ENCODE data around the gene MYO18A.

The MYO18A gene

DNA sequence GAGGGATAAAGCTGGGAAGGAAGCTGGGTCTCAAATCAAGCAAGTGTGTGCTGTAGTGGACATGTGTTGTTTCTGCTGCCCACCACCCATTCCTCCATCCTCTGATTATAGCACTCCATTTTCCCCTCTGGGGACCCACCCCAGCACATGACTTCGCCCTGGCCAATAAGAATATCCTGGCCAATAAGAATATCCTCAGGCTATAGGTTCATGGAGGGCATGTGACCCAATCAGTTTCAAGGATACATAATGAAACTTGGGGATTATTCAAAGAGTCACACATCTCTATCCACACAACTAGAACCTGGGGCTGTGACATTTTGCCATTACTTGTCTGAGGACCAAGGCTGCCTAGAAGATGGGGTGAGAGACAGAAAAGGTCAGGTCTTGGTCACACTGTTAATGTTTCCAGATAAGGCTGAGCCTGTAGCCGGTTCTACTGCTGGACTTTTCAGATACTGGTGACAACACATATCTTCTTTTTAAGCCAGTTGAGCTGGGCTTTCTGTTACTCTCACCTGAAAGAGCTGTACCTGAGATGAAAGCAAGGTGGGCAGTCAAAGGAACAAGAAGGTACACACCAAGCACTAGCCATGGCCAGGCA is 33.7 kb downstream of the MYO18A start:
- peak; percentile 34 for DNase-seq

DNA sequence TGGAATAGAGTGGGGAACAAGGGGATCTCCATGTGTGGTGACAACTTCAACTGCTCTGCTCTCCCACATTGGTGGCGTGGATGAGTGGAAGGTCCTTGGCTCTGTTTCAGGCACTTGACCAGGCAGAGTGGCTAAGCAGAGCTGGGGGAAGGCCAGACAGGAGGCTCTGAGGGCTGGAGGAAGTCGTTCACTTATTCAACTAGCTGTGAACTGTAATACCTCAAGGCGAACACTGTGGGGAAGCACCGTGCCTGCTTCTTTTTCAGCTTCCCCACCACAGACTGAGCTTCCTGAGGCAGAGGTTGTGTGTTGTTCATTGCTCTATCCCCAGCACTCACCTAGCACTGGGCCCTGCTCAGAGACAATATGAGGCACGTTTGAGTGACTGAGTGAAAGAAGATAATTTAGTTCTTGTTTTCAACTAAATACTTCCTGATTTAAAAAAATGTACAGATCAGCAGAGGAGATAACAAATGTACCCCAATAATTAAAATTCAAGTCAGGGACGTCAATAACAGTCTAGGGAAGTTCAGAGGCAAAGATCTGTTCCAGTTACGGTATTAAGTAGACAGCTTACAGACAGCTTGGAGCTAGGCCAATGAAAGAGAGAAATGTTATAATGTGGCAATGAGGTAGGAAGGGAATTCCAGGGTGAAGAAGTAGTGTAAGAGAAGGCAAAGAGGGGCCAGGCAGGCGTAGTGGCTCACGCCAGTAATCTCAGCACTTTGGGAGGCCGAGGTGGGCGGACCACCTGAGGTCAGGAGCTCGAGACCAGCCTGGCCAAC is 34.7 kb downstream of the MYO18A start:
- DNase-seq = peak; percentile 85

DNA sequence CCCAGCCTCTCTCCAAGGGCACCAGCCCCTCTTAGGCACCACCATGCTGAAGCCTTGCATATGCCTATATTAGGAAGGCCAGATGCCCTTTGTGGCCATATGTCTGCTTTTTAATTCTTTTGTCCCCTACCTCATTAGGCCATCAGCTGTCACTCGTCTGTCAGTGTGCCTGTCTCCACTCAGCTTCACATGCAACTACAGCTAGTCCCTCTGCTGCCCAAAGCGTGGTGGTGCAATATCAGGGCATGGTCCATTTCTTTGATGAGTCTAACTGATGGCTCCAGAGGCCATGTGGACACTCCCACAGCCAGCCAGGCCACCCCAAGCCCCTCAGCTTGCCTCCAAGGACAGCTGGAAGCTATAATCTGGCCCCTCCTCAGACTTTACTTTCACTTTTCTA is 36.3 kb downstream of the MYO18A start:
- peak; percentile 45 for DNase-seq

DNA sequence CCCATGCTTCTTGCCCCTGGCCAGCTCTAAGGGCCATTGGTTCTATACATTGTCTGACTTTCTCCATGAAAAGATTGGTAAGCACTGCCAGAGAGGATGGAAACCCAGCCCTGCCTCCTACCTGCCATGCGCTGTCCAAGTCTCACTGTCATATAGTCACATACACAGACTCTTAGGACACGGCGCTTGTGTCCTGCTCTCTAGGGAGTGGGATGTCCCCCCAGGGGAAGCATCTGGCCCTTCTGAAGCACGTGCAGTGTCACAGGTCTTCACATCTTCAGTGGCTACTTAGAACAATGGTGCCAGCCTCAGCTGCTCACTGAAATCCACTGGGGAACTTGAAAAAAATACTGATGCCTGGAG is 38.7 kb downstream of the MYO18A start:
- DNase-seq = no peak

DNA sequence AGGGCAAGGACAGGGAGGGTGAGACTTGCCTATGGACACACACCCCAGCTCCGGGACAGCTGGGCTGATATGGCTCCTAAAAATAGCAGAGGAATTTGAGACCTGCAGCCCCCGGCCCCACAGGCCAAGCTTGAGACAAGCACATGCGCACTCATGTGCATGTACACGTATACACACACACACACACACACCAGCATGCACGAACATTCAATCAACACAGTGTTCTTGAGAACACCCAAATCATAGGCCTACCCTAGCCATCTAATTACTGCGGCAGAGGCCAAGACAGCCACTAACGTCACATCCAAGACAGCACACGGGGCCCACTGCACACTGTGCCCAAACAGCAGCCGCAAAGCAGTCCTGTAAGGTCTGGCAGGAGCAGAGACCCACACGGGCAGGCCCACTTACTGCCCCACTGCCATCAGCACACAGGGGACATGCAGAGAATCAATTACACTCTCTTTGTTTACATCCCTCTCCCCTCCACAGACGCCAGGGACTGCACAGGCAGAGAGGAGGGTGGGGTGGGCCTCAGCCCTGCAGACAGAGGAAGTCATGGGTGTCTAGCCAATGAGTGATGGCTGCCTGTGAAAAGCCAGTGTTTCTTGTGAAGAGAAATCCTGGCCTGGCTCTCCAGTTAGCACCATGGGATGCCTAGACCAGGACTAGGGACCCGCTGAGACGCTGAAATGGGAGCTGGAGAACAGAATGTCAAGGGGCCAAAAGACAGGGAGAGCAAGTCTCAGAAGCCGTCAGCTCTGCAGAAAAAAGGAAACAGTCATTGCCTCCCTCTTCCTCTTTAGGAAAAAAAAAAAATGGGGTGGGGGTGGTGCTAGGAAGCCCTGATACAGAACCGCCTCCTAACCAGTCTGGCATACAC is 39.3 kb downstream of the MYO18A start:
- DNase-seq = peak; percentile 65

DNA sequence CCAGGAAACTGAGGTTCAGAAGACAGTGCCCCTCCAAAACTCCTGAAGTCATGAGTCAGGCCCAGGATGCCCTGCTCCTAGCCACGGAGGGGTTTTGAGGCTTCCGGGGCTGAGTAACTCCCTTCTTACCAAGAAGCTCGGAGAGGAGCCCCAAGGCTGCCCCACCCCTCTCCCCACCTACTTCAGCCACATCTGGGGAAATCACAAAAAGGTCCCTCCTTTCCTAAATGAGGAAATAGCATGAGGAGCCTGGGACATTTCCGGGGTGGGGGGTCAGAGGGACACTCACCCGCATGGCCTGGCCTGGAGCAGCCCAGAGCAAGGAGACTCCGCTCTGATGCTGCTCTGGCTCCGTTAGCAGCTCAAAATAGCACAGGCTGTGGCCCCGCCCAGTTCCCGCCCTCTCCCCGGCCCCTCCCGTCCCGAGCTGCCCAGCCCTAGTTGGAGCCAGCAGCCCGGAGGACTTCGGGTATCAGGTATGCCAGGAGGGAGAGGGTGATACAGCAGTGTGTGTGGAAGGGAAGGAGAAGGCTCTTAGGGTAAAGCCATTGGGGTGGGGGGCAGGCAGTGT is 40.1 kb downstream of the MYO18A start:
- DNase-seq = peak; percentile 96

DNA sequence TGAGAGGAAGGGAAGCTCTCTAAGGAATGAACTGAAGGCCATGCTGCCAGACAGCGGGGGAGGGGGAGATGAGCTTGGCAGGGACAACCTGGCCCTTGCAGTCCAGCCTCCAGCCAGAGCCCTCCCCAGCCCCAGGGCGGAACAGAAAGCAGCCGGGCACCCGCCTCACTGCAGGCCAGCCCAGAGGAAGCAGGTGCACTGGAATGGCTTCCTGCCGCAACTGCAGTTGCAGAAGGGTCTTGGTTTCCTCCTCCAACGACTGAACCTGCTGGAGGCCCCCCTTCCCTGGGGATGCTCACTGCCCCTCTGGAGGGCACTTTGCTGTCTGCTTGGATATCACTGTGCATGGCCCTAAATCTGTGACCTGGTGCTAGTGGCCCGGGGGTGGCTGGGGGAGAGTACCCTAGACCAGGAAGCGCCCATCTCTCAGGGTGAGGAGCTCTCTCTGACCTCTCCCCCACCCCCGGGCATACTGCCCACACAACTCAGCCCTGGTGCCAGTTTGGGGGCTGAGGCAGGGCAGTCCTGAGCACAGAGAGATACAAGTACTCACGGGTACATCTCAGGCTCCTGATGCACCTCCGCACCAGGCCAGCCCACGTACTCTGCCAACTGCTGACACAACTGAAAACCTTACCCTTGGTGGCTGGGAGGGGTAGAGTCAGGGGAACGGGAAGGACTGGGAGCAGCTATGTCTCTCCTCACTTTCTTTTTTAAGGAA is 41.1 kb downstream of the MYO18A start:
- peak; percentile 69 for DNase-seq

DNA sequence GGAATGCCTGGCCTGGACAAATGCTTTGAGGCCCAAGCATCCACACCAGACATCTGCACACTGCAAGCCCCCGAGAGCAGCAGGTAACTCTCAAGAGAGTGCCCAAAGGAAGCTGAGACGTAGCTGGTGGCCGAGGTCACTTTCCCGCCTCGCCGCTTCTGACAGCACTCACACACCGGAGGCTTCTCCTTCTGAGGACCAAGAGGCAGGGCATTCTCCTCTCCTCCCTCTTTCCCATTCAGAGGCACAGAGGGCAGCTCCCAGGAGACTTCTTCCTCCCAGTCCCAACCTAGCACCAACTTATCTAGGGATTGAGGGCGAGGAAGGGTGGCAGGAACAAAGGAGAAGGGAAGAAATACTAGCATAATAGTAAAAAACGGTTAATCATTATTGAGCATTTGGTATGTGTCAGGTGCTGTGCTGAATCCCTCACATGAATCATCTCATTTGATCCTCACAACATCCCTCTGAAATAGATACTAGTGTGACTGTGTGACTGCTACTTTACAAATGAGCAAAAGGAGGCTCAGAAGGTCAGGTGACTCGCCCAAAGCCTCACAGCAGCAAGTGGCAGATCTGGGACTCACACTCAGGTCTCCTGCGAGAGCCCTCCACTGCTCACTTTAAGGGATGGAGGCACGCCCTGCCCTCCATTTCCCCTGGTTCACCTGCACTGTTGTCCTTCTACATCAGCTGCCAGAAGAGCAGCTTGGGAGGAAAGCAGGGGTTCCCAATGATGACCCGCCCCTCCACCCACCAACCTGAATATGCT is 41.8 kb downstream of the MYO18A start:
- DNase-seq = peak; percentile 94

DNA sequence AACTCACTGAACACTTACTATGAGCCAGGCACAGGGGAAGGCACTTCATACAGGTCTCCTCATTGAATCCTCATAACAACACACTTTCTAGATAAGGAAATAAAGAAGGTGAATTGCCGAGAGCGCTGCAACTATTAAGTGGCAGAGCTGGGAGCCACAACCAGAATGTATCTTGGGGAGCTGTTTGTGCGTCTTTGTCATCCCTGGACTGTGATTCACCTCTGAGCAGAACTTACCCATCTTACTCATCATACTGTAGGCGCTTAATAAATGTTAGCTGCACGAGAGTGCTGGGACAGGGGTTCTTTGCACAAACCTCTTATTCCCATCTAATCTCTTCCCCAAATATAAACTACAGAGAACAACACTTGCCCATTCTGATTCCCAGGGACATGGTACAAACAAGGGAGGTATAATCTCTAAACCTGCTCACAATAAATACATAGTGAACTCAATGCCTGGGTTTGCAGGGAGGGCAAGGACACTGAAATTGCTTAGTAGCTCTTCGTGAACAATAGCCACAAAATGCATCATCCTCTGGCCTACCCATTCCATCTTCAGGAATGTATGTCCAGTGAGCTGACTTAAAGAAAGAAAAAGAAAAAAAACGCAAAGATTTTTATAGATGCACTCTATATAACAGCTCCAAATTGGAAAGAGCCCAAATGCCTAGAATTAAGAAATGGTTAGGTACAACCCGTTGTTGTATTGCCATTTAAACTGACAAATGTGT is 43.0 kb downstream of the MYO18A start:
- peak; percentile 87 for DNase-seq

DNA sequence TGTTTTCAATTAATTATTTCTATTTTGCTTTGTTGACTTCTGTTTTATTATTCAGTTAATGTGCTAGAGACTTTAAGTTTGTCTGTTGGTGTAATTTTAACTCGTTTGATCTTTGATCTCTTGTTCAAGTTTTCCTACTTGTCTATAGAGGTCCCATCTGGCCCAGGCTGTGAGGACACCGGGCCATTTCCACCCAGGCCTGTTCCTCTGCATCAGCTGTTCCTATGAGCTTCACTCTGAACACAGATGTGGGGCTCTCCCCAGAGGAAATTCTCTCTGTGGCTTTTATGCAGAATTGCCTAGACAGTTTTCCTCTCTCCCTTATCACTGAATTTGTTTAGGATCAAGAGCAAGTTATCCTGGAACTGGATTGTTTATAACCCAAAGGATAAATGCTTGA is 44.7 kb downstream of the MYO18A start:
- no peak for DNase-seq

DNA sequence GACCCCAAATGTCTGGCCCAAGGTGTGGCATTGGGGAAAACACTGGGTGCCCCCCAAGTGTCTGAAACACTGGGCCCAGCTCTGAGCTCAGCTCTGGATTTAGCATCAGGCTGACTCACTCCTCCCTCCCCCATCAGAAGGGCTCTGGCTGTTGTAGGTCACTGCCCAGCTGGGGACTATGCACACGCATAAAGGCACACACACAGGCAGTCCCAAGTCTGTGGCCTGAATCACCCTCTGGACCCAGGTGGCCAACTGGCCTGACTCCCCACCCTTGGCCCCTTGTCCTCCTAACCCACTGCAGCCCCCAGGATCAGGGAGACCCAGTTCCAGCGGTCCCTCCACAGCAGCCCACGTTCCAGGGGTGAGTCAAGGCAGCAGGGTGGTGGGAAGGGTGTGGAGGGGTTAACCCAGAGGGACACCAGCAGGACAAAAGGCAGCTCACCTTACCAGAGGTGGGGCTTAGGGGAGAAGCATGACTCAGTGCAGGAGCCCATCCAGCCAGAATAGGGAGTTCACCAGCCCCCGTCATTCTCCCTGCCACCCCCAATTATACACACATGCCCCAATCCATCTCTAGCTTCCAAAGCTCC is 47.0 kb downstream of the MYO18A start:
- no peak for DNase-seq

DNA sequence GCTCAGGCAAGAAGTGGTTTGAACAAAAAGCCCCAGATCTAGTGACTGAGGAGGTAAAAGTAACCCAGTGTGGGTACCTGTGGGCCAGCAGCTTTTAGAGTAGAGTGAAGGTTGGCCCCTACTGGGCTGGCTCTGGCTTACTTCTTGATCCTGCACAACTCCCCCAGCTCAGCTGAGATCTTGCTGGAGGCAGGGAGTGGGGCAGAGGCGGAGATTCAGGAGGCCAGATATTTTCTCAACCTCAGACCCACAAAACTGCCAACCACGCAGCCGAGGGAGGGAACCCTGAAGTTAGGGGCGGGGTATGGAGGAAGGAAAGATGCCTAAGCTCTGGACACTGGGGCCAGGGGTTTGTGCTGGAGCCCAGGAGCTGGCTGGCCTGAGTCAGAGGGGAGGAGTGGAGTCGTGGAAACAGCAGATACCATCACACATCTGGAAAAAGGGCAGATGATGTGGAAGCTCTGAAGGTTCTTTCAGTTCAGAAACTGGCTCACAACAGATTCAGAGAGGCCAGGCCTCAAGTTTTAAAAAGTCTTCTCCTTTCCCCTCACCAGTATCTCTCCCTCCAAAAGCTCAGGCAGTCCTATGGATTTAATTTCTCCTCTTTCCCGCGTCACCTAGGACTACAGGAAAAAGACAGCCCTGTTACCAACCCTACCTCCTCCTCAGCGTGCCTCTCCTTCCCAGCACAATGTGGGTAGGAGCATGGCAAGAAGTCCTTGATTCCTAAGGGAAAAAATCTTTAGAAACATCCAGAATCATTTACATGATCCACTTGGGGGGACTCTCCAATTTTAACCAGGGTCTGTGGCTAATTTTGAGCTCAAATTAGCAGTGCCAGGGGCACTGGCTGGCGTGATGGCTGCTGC is 48.1 kb downstream of the MYO18A start:
- DNase-seq = no peak

DNA sequence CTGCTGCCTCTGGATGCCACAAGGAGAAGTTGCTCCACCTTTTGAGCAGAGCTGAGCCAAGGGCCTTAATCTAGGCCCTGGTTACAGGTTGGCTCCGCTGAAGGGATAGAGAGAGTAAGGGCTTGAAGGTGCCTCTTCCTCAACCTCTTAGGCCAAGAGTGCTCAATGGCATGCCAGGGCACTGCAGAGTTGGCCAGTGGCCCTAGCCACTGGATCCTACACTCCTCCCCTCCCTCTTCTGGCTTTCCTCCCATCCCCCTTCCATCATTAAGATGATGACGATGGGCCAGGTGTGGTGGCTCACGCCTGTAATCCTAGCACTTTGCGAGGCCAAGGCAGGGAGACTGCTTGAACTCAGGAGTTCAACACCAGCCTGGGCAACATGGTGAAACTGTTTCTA is 50.5 kb downstream of the MYO18A start:
- DNase-seq = no peak

DNA sequence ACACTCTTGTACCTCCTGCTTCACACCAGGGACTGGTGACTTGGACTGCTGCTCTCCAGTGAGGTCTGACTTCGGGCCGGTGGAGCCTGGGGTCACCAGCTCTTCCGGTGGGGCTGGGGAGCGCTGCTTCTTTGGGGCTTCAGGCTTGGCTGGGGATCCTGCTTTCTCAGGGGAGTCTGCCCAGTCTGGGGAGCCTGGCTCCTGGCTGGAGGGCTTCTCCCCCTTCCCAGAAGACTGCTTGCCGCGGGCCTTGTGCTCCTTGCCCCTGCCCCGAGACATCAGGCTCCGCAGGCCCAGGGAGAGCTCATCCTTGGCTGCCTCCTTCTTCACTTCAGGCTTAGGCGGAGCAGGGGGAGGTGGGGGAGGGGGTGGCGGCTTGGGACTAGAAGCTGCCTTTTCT is 52.4 kb downstream of the MYO18A start:
- DNase-seq = no peak

DNA sequence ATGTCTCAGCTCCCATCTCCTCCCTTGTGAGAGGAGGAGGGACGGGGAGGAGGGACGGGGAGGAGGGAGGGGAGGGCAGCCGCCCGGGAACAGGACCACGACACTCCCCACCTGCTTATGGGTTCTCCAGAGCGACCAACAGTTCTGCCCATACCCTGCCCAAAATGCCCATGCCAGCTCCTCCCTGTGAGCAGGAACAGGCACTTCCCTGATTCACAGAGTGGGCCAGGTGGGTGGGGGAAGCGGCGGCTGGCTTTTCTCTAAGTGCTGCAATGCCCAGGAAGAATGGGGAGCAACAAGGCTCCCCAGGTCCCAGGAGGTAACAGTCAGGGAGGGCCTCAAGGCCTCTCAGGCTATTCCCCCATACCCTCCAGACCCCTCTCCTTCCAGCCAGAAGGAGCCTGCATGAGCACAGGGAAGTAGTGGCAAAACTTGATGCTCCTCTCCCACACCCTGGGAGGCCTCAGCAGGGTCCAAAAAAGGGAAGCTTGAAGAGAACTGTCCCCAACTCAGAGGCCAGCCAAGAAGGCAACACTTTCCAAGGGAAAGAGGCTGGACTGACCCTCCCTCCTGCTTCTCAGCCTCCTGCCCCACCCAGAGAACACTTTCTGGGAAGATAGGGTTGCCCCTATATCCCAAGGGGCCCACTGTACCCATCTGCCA is 53.8 kb downstream of the MYO18A start:
- DNase-seq = no peak

DNA sequence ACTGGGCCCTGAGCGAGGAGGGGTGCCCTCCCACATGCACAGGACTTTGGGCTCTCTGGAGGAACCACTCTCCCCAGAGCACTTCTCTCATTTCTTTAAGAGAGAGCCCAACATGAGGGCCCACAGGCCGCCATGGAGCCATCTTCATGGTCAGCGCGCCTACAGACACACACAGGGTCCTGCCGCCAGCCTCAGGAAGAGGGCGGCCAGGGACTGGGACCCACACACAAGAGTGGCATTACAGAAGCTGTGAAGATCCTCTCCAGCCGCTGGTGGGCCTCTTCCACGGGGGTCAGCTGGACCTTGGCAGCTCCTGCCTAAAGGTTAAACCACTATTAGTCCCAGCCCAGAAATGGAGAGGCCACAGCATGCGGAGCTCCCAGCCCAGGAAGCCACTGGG is 54.5 kb downstream of the MYO18A start:
- no peak for DNase-seq

DNA sequence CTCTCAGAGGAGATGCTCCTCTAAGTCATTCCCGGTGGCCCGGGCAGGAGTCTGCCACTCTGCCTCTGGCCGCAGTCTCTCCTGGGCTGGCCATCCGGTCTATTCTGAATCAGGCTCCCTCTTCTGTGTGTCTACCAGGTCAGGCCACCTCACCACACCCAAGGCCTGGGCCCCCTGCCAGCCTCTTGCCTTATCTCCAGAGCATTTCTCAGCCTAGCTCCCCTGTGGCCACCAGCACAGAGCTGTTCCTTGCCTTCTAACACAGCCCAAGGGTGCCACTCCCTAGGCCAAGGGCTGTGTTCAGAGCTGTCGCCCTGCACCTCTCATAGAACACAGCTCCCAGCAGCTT is 55.3 kb downstream of the MYO18A start:
- no peak for DNase-seq

DNA sequence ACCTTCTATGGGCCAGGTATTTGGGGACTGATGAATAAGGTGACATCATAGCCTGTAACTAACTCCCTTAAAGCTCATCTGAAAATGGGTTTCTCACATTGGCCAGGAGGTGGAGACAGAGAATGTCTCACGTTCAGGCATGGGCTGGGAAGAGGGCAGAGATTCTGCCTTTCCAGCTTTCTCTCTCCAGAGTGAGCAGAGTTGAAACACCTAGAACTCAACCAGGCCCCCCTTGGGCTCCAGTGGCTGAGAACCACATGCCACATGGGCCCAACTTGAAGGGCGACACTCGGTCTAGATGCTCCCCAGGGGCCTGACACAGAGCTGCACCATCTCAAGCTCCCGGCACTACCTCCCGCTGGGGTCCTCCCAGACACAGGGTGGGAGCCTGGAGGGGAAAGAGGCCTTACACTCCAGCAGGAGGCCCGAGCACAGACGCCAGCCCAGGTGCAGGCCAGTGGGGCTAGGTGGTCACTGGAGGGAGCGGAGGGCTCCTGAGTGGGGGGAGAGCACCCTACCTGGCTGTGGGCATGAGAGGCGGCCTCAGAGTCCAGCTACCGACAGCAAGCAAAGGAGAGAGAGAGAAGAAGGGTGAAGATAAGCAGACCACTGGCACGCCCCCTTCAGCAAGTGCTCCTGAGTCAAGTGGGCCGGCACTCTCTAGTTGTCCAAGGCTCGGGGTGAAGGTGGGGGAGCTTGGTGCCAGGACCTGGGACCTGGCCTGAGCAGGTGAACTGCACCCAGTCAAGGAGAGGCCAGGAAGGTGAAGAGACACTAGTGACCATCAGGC is 55.9 kb downstream of the MYO18A start:
- DNase-seq = peak; percentile 72

DNA sequence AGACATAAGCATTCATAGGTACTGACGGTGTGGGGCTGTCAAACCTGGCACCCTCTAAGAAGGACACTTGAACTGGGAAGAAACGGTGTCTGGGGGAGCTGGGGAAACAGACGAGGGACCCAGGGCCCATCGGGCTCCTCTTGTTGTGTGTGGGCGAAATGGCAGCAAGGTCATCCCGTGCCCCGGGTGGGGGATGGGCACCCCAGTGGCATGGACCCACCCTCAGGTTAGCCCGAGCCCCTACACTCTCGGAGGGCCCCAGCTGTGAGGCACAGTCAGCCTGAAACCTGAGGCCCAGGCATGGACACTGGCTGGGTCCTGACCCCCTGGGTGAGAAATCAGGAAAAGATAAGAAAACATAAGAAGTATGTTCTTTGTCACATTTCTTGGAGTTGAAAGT is 57.1 kb downstream of the MYO18A start:
- DNase-seq = no peak
